ENCODE results near the gene DDRGK1.

The DDRGK1 gene

GRCh38 chr20:3166913-3167342, 37.6 kb downstream of the DDRGK1 start:
- Histone ChIP-seq H3K9ac (ENCODE audit: low read length) (no peak overlapping the region), H2AFZ (ENCODE audit: low read depth, low read length) (no peak overlapping the region), H3K9me3 (ENCODE audit: insufficient read depth, low read length) (no peaks in the 10 kb centered on the region), H3K36me3 (replicated peaks; ENCODE audit: low read depth, low read length) (no peaks in the 10 kb centered on the region), H3K27ac (ENCODE audit: low read length) (no peak overlapping the region), H4K20me1 (ENCODE audit: insufficient read depth, low read length) (no peaks in the 10 kb centered on the region), H3K79me2 (ENCODE audit: low read length) (no peaks in the 10 kb centered on the region), H3K4me3 (ENCODE audit: low read length) (no peak overlapping the region), H3K4me1 (ENCODE audit: low read length) (no peaks in the 10 kb centered on the region), H3K27me3 (ENCODE audit: low read depth, low read length) (peaks cover 4% of the 10 kb centered on the region), H3K4me2 (ENCODE audit: low read length) (no peak overlapping the region)
- TF ChIP-seq CTCF (IDR thresholded peaks at IDR 0.05; ENCODE audit: low read depth, low read length) = no peak

GRCh38 chr20:3166338-3166912, 38.1 kb downstream of the DDRGK1 start:
- no peaks in the 10 kb centered on the region for H3K36me3 ChIP-seq (replicated peaks; ENCODE audit: low read depth, low read length)
- no peaks in the 10 kb centered on the region for H4K20me1 ChIP-seq (ENCODE audit: insufficient read depth, low read length)
- no peak overlapping the region for H3K9ac ChIP-seq (ENCODE audit: low read length)
- no peaks in the 10 kb centered on the region for H3K4me1 ChIP-seq (ENCODE audit: low read length)
- no peak overlapping the region for H3K27ac ChIP-seq (ENCODE audit: low read length)
- no peak overlapping the region for H3K4me2 ChIP-seq (ENCODE audit: low read length)
- TF ChIP-seq CTCF (IDR thresholded peaks at IDR 0.05; ENCODE audit: low read depth, low read length) (no peak), EZH2phosphoT487 (IDR thresholded peaks at IDR 0.05; ENCODE audit: low read depth) (no peak)
- H3K4me3 ChIP-seq (ENCODE audit: low read length) = no peak overlapping the region
- H2AFZ ChIP-seq (ENCODE audit: low read depth, low read length) = no peak overlapping the region
- no peaks in the 10 kb centered on the region for H3K79me2 ChIP-seq (ENCODE audit: low read length)
- H3K27me3 ChIP-seq (ENCODE audit: low read depth, low read length) = no peaks in the 10 kb centered on the region
- no peaks in the 10 kb centered on the region for H3K9me3 ChIP-seq (ENCODE audit: insufficient read depth, low read length)

- Histone ChIP-seq H4K20me1 (ENCODE audit: insufficient read depth, low read length) (no peaks in the 10 kb centered on the region), H3K4me3 (ENCODE audit: low read length) (no peak overlapping the region)
- TF ChIP-seq EZH2phosphoT487 (IDR thresholded peaks at IDR 0.05; ENCODE audit: low read depth) (no peak), CTCF (IDR thresholded peaks at IDR 0.05; ENCODE audit: low read depth, low read length) (no peak)
These were observed 38.8 kb downstream of the DDRGK1 start for GRCh38 chr20:3165473-3166337.

GRCh38 chr20:3164763-3165410, 39.6 kb downstream of the DDRGK1 start:
- no peak overlapping the region for H2AFZ ChIP-seq (ENCODE audit: low read depth, low read length)
- TF ChIP-seq CTCF (IDR thresholded peaks at IDR 0.05; ENCODE audit: low read depth, low read length) (no peak), EZH2phosphoT487 (IDR thresholded peaks at IDR 0.05; ENCODE audit: low read depth) (no peak)
- H3K27me3 ChIP-seq (ENCODE audit: low read depth, low read length) = no peaks in the 10 kb centered on the region
- no peaks in the 10 kb centered on the region for H4K20me1 ChIP-seq (ENCODE audit: insufficient read depth, low read length)
- H3K4me2 ChIP-seq (ENCODE audit: low read length) = no peak overlapping the region
- H3K4me3 ChIP-seq (ENCODE audit: low read length) = no peak overlapping the region
- H3K27ac ChIP-seq (ENCODE audit: low read length) = no peak overlapping the region
- no peaks in the 10 kb centered on the region for H3K9me3 ChIP-seq (ENCODE audit: insufficient read depth, low read length)
- peaks cover 2% of the 10 kb centered on the region for H3K79me2 ChIP-seq (ENCODE audit: low read length)
- H3K36me3 ChIP-seq (replicated peaks; ENCODE audit: low read depth, low read length) = no peaks in the 10 kb centered on the region
- H3K4me1 ChIP-seq (ENCODE audit: low read length) = no peaks in the 10 kb centered on the region
- H3K9ac ChIP-seq (ENCODE audit: low read length) = no peak overlapping the region

More at GRCh38 chr20:3165473-3166337, 38.8 kb downstream of the DDRGK1 start:
- Histone ChIP-seq H3K9me3 (ENCODE audit: insufficient read depth, low read length) (no peaks in the 10 kb centered on the region), H3K79me2 (ENCODE audit: low read length) (no peaks in the 10 kb centered on the region), H3K9ac (ENCODE audit: low read length) (no peak overlapping the region), H3K27ac (ENCODE audit: low read length) (no peak overlapping the region), H3K27me3 (ENCODE audit: low read depth, low read length) (no peaks in the 10 kb centered on the region), H2AFZ (ENCODE audit: low read depth, low read length) (no peak overlapping the region), H3K4me1 (ENCODE audit: low read length) (no peaks in the 10 kb centered on the region), H3K4me2 (ENCODE audit: low read length) (no peak overlapping the region), H3K36me3 (replicated peaks; ENCODE audit: low read depth, low read length) (no peaks in the 10 kb centered on the region)
